Mucosa of descending colon (tissue), 3 donors: ENCODE measurements around the gene SEMA6B. TPM values are rescaled to one million over a fixed set of nuclear protein-coding genes. Genes with fewer than 3 reads are reported as not detected.

Source experiments
- ATAC-seq: fragments of 200-7000 bp; cut with Tn5 transposase; one replicate; pipeline ENCODE4 v1.9.1; 2020; ENCODE audit warnings: mild to moderate bottlenecking, moderate library complexity
- DNase-seq, 3 donors: peaks; one replicate each; pipeline ENCODE4 v3.0.0-alpha.2; 2020
- H3K36me3 ChIP-seq: fragments of 200-600 bp; one replicate; pipeline ENCODE4 v1.8.0; 2021; ENCODE audit warnings: low read depth, mild to moderate bottlenecking
- H3K4me1 ChIP-seq: fragments of 200-600 bp; one replicate; pipeline ENCODE4 v1.8.0; 2021; ENCODE audit warnings: low read depth, mild to moderate bottlenecking
- H3K4me3 ChIP-seq: fragments of 200-600 bp; one replicate; pipeline ENCODE4 v1.8.0; 2021; ENCODE audit warnings: mild to moderate bottlenecking
- H3K9me3 ChIP-seq: fragments of 200-600 bp; one replicate; pipeline ENCODE4 v1.8.0; 2021; ENCODE audit warnings: mild to moderate bottlenecking
- intact Hi-C, 2 donors: fragments of 100-400 bp; cut with DNase I in 1 of 2; cut with micrococcal nuclease in 1 of 2; formaldehyde crosslinking; loops; one replicate each; pipeline versions ENCODE4 v1.11.0 to v1.11.1; 2022; cut with DNase I, micrococcal nuclease
- total RNA-seq, 3 donors: library from RNA; stranded (reverse); fragmentation: NEBNext Ultra II Directional in 2 of 3; extraction: Animal tissue kit (Norgen Biotek cat#: 25700) in 2 of 3; gene quantifications; one replicate each; pipeline versions ENCODE4 v1.2.1 to v1.2.4, GENCODE V29; 2021 to 2023
- TF ChIP-seq, protein P1 (sequence below): fragments of 200-600 bp; IDR thresholded peaks from one replicate; pipeline ENCODE4 v1.8.0; 2022; ENCODE audit warnings: antibody characterized with exemption, mild to moderate bottlenecking
- donor health status: DM: no; HTN: no; CAD: no; lungs with moderate emphysema.
- donor health status: DM: no; HTN: no; CAD: no.
- donor health status: DM: no; HTN: yes; CAD: no.

The SEMA6B gene
- total RNA-seq, 3 donors from 2014 or later = 2.5 to 8.4 (median 5.9) TPM

DNA sequence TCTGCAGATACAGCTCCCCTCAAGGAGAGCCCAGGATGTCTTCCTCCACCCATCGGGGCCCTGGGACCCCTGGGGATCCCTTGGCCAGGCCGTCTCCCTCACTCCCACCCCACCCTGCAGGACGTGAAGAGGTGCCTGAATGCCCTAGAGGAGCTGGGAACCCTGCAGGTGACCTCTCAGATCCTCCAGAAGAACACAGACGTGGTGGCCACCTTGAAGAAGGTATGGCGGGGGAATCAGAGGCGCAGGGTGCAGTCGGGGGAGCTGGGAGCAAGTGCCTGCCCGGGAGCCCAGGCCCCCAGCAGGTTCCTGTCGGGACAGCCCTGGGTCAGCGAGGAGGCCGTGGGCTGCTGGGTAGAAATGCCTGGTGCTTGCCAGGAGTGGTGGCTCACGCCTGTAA, 60.8 kb downstream of the SEMA6B start:
- DNase-seq = no peak
- TF ChIP-seq, protein P1, sequence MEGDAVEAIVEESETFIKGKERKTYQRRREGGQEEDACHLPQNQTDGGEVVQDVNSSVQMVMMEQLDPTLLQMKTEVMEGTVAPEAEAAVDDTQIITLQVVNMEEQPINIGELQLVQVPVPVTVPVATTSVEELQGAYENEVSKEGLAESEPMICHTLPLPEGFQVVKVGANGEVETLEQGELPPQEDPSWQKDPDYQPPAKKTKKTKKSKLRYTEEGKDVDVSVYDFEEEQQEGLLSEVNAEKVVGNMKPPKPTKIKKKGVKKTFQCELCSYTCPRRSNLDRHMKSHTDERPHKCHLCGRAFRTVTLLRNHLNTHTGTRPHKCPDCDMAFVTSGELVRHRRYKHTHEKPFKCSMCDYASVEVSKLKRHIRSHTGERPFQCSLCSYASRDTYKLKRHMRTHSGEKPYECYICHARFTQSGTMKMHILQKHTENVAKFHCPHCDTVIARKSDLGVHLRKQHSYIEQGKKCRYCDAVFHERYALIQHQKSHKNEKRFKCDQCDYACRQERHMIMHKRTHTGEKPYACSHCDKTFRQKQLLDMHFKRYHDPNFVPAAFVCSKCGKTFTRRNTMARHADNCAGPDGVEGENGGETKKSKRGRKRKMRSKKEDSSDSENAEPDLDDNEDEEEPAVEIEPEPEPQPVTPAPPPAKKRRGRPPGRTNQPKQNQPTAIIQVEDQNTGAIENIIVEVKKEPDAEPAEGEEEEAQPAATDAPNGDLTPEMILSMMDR = no peak
- H3K36me3 ChIP-seq = peaks cover 16% of the 10 kb centered on the region

DNA sequence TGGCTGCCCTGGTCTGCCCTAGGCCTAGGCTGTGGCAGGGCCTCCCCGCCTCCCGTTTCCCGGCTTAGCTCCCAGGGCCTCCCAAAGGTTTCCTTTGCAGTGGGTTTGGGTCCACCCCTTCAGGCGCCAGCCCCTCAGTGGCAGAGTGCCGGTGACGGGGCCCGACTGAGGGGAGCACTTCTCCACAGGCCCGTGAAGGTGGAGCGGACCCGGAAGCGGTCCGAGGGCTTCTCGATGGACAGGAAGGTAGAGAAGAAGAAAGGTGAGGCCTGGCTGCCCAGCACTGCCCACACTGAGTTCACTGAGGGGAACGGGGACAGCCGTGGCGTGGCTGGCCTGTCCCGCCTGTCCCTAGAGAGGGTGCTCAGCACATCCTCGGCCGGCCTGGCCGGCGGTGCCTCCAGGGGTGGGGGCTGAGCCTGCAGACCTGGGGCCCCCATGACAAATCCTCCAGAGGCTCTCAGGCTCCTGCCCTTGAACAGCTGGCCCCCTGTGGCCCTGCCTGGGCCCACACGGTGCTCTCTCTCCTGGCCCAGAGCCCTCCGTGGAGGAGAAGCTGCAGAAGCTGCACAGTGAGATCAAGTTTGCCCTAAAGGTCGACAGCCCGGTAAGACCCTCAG, 61.6 kb downstream of the SEMA6B start:
- DNase-seq (no peak), ATAC-seq (no peak)
- Histone ChIP-seq H3K36me3 (peaks cover 16% of the 10 kb centered on the region), H3K9me3 (no peaks in the 10 kb centered on the region), H3K4me1 (no peaks in the 10 kb centered on the region), H3K4me3 (no peak overlapping the region)
- intact Hi-C loops = no loop called here
- TF ChIP-seq, protein P1 = no peak

More for the DNA sequence above, 60.8 kb downstream of the SEMA6B start:
- ATAC-seq = no peak
- intact Hi-C loops = no loop called here
- Histone ChIP-seq H3K4me3 (no peak overlapping the region), H3K4me1 (no peaks in the 10 kb centered on the region), H3K9me3 (no peaks in the 10 kb centered on the region)

DNA sequence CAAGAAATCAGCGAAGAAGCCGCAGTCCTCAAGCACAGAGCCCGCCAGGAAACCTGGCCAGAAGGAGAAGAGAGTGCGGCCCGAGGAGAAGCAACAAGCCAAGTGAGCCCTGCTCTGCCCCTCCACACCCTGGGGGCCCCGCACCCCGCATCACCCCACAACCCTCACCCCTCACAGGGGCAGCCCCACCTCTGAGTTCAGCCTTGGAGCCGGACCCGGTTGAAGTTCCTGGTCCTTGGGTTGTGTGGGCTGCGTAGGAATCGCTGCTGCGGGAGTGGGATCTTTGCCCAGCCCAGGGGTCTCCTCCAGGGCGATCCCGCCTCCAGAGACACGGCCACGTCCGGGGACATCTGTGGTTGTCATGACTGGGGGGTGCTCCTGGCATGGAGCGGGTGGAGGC, 63.2 kb downstream of the SEMA6B start:
- no peak for DNase-seq
- TF ChIP-seq, protein P1 = no peak
- no peaks in the 10 kb centered on the region for H3K4me1 ChIP-seq
- H3K4me3 ChIP-seq = no peak overlapping the region
- no peaks in the 10 kb centered on the region for H3K9me3 ChIP-seq
- intact Hi-C loops = no loop called here
- ATAC-seq = no peak
- peaks cover 19% of the 10 kb centered on the region for H3K36me3 ChIP-seq

DNA sequence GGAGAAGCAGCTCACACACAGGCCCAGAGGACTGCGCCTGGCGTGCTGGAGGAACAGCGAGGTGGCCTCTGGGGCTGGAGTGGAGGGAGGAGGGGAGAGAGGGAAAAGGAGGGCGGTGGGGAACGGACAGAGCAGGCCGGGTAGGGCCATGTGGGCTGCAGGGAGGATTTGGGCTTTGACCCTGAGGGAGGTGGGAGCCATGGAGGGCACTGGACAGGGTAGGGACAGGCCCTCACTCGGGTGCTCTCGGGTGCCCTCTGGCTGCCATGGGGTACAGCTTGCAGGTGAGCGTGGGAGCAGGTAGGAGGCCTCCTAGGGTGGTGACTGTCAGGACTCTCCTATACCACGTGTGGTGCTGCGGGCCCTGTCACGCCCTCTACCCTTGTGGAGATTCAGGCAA, 64.0 kb downstream of the SEMA6B start:
- ATAC-seq (peak; percentile 79), DNase-seq (peak in 2 of 3 donors; percentile 24 to 49)
- Histone ChIP-seq H3K4me3 (no peak overlapping the region), H3K36me3 (peaks cover 19% of the 10 kb centered on the region), H3K4me1 (no peaks in the 10 kb centered on the region), H3K9me3 (no peaks in the 10 kb centered on the region)
- TF ChIP-seq, protein P1 = no peak
- intact Hi-C loops = no loop called here

DNA sequence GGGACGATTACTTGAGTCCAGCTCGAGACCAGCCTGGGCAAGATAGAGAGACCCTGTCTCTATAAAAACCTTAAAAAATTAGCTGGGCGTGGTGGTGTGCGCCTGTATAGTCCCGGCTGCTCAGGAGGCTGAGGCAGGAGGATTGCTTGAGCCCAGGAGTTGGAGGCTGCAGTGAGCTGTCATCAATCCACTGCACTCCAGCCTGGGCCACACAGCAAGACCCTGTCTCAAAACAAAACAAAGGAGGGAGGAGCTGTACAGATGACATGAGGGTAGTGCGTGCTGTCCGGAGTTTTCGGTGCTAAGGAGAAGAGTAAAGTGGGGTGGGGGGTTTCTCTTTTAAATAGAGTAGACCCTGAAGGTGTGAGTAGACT, 64.8 kb downstream of the SEMA6B start:
- H3K9me3 ChIP-seq = no peaks in the 10 kb centered on the region
- no peak overlapping the region for H3K4me3 ChIP-seq
- H3K36me3 ChIP-seq = peaks cover 19% of the 10 kb centered on the region
- no peaks in the 10 kb centered on the region for H3K4me1 ChIP-seq
- no peak for ATAC-seq
- intact Hi-C loops = no loop called here
- TF ChIP-seq, protein P1 = no peak
- DNase-seq = no peak
